Neural progenitor cell (in vitro differentiated cells): Measurements from ENCODE around the gene MAN2A2. TPM values are rescaled to one million over a fixed set of nuclear protein-coding genes. Genes with fewer than 3 reads are reported as not detected.

Experiments
- DNase-seq: peaks from one replicate; pipeline ENCODE4 v3.0.0-alpha.2; 2016; ENCODE audit warnings: low spot score
- H2AFZ ChIP-seq: fragments of 200-600 bp; sonication (generic); replicated peaks from 2 replicates; pipeline ENCODE4 v1.6.1; 2016; ENCODE audit warnings: antibody characterized with exemption
- H3F3A ChIP-seq: fragments of 200-600 bp; sonication (generic); 2 replicates; pipeline ENCODE4 v1.6.1; 2016; ENCODE audit warnings: antibody characterized with exemption, low read depth
- H3K27ac ChIP-seq: fragments of 200-600 bp; sonication (generic); 2 replicates; pipeline ENCODE4 v1.5.1; 2016; ENCODE audit warnings: mild to moderate bottlenecking
- H3K27me3 ChIP-seq: fragments of 200-600 bp; sonication (generic); 2 replicates; pipeline ENCODE4 v1.6.1; 2016; ENCODE audit warnings: mild to moderate bottlenecking, moderate library complexity
- H3K36me3 ChIP-seq: fragments of 200-600 bp; sonication (generic); 2 replicates; pipeline ENCODE4 v1.5.1; 2016
- H3K4me1 ChIP-seq: fragments of 200-600 bp; sonication (generic); 2 replicates; pipeline ENCODE4 v1.6.1; 2016; ENCODE audit warnings: mixed run types
- H3K4me2 ChIP-seq: fragments of 200-600 bp; sonication (generic); 2 replicates; pipeline ENCODE4 v1.6.1; 2016
- H3K4me3 ChIP-seq: fragments of 200-600 bp; sonication (generic); 2 replicates; pipeline ENCODE4 v1.5.1; 2016
- H3K79me2 ChIP-seq: fragments of 200-600 bp; sonication (generic); 2 replicates; pipeline ENCODE4 v1.6.1; 2016; ENCODE audit warnings: low read depth
- H3K9ac ChIP-seq: fragments of 200-600 bp; sonication (generic); 2 replicates; pipeline ENCODE4 v1.6.1; 2016
- H3K9me3 ChIP-seq: fragments of 200-600 bp; sonication (generic); 2 replicates; pipeline ENCODE4 v1.5.1; 2016; ENCODE audit warnings: low read depth
- H4K20me1 ChIP-seq: fragments of 200-600 bp; sonication (generic); 2 replicates; pipeline ENCODE4 v1.6.1; 2016; ENCODE audit warnings: low read depth
- H3K27ac Mint-ChIP-seq: 3 replicates; pipeline ENCODE4 v1.8.0; 2021; ENCODE audit warnings: mixed read lengths
- H3K27me3 Mint-ChIP-seq: 2 replicates; pipeline ENCODE4 v1.8.0; 2022; ENCODE audit warnings: low read depth, mild to moderate bottlenecking, inconsistent platforms, moderate library complexity, mixed read lengths; ENCODE audit not compliant: insufficient read depth
- H3K36me3 Mint-ChIP-seq: 3 replicates; pipeline ENCODE4 v1.8.0; 2021; ENCODE audit warnings: mixed read lengths
- H3K4me1 Mint-ChIP-seq: 3 replicates; pipeline ENCODE4 v1.8.0; 2021; ENCODE audit warnings: mixed read lengths
- H3K4me3 Mint-ChIP-seq: 3 replicates; pipeline ENCODE4 v1.8.0; 2021; ENCODE audit warnings: mild to moderate bottlenecking, moderate library complexity, mixed read lengths
- H3K9me3 Mint-ChIP-seq: 3 replicates; pipeline ENCODE4 v1.8.0; 2020; ENCODE audit warnings: mixed read lengths
- EZH2 ChIP-seq: fragments of 200-600 bp; sonication (generic); IDR thresholded peaks from 2 replicates; pipeline ENCODE4 v1.6.1; 2017; ENCODE audit warnings: antibody characterized with exemption, mild to moderate bottlenecking, moderate library complexity
- EZH2phosphoT487 ChIP-seq: fragments of 200-600 bp; sonication (generic); IDR thresholded peaks from 2 replicates; pipeline ENCODE4 v1.6.1; 2017; ENCODE audit warnings: antibody characterized with exemption
- total RNA-seq: library from RNA; depleted of rRNA; stranded (reverse); fragments of >200 nt; gene quantifications from 2 replicates; pipeline ENCODE4 v1.2.3, GENCODE V29; 2015; ENCODE audit warnings: low replicate concordance
- TF ChIP-seq, protein P1 (sequence below): fragments of 200-600 bp; sonication (generic); IDR thresholded peaks from 2 replicates; pipeline ENCODE4 v1.5.1; 2017; ENCODE audit warnings: antibody characterized with exemption, mild to moderate bottlenecking

MAN2A2 gene
- total RNA-seq, 1 donor from 2014 or later: 7.0 TPM

DNA sequence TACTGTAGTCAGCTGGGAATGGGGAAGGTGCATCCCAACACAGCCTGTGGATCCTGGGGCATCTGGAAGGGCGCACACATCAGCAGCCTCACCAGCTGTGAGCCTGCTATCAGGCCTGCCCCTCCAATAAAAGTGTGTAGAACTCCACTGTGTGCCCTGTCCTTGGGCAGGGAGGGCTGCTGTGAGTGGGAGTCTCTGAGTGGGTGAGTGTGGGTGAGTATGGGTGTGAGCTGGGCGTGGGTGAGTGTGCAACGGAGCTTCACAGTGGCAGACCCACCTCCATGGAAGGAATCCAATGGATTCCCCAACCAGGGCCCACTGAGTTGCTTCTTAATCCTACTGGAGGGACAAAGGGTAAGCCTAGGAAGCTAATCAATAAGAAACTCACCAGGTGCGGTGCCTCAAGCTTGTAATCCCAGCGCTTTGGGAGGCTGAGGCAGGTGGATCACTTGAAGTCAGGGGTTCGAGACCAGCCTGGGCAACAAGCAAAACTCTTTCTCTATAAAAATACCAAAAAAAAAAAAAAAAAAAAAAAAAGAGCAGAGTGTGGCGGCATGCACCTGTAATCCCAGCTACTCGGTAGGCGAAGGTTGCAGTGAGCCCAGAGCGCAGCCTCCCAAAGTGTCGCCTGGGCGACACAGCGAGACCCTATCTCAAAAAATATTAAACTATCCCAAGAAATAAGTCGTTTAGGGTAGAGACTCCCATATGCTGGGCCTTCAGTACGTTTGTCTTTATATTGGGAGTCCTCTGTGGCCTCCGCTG is 51.0 kb downstream of the MAN2A2 start:
- Mint-ChIP-seq H3K4me3 (peak overlapping the region; percentile 85), H3K4me1 (peaks cover 16% of the 10 kb centered on the region), H3K9me3 (no peaks in the 10 kb centered on the region), H3K27ac (no peak overlapping the region), H3K27me3 (peaks cover 12% of the 10 kb centered on the region), H3K36me3 (peaks cover 15% of the 10 kb centered on the region)
- Histone ChIP-seq H4K20me1 (peaks cover 8% of the 10 kb centered on the region), H3K36me3 (no peaks in the 10 kb centered on the region), H3K9me3 (no peaks in the 10 kb centered on the region), H3K27me3 (peaks cover 14% of the 10 kb centered on the region), H3K4me3 (peak overlapping the region; percentile 56), H2AFZ (no peak overlapping the region), H3K4me2 (peak overlapping the region; percentile 78), H3K9ac (no peak overlapping the region), H3K4me1 (peaks cover 12% of the 10 kb centered on the region), H3K79me2 (no peaks in the 10 kb centered on the region), H3F3A (peaks cover 31% of the 10 kb centered on the region), H3K27ac (no peak overlapping the region)
- peak; percentile 45 for DNase-seq
- TF ChIP-seq EZH2phosphoT487 (no peak), EZH2 (no peak)
- TF ChIP-seq, protein P1, sequence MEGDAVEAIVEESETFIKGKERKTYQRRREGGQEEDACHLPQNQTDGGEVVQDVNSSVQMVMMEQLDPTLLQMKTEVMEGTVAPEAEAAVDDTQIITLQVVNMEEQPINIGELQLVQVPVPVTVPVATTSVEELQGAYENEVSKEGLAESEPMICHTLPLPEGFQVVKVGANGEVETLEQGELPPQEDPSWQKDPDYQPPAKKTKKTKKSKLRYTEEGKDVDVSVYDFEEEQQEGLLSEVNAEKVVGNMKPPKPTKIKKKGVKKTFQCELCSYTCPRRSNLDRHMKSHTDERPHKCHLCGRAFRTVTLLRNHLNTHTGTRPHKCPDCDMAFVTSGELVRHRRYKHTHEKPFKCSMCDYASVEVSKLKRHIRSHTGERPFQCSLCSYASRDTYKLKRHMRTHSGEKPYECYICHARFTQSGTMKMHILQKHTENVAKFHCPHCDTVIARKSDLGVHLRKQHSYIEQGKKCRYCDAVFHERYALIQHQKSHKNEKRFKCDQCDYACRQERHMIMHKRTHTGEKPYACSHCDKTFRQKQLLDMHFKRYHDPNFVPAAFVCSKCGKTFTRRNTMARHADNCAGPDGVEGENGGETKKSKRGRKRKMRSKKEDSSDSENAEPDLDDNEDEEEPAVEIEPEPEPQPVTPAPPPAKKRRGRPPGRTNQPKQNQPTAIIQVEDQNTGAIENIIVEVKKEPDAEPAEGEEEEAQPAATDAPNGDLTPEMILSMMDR: no peak

DNA sequence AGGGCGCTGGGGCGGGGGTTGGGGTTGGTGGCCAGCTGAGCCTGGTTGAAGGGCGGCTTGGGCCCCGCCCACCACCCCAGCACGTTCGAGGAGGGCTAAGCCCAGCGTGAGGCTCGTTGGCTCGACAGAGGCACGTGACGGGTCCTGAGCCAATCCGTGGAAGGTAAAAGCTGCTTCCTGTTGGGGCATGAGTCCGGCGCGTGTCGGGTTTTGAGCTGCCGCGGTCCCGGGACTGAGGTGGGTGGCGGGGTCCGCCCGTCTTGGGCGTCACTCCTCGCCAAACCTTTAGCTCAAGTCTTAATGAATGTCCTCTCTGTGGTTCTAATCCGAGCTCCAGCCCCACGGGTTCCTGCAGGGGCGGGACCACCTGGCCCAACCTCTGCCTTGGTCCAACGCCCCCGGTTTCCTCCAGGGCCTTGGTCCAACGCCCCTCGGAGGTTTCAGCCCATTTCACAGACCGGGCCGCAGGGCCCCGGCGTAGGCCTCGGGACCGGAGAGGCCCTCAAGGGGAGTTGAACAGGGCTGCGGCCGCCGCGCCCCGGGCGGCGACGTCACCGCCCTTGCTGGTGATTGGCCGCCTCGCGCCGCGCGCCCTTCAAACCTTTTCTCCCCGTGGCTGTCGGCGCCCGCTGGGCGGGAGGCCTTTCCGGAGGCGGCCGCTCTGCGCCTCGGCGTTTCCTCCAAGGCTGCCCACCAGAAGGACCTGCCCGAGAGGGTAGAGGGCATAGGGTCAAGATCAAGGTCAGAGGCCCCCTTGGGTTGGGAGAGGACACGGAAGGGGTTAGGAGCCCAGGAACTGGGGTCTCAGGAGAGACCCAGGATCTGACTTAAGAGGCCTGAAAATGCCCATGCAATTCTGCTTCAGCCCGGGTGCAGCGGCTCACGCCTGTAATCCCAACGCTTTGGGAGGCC is 51.9 kb downstream of the MAN2A2 start, which contains the start of gene RCCD1:
TSS of gene RCCD1 (plus strand) at position 173 of the 912 bp plus-strand sequence. CDS start 1,851 bp downstream, outside the sequence.
- Mint-ChIP-seq H3K36me3 (peaks cover 15% of the 10 kb centered on the region), H3K9me3 (no peaks in the 10 kb centered on the region), H3K27ac (no peak within 1 kb of the TSS), H3K4me1 (peaks cover 16% of the 10 kb centered on the region), H3K4me3 (peak within 1 kb of the TSS; percentile 85), H3K27me3 (peaks cover 11% of the 10 kb centered on the region)
- Histone ChIP-seq H4K20me1 (peaks cover 8% of the 10 kb centered on the region), H3K4me2 (peak within 1 kb of the TSS; percentile 78), H3K4me1 (peaks cover 12% of the 10 kb centered on the region), H2AFZ (peak within 1 kb of the TSS; percentile 84), H3K27ac (no peak within 1 kb of the TSS), H3F3A (peaks cover 31% of the 10 kb centered on the region), H3K36me3 (no peaks in the 10 kb centered on the region), H3K4me3 (peak within 1 kb of the TSS; percentile 56), H3K9me3 (no peaks in the 10 kb centered on the region), H3K9ac (no peak within 1 kb of the TSS), H3K27me3 (peaks cover 14% of the 10 kb centered on the region), H3K79me2 (no peaks in the 10 kb centered on the region)
- TF ChIP-seq, protein P1: no peak
- TF ChIP-seq EZH2: no peak
- TF ChIP-seq EZH2phosphoT487: no peak
- DNase-seq: peak; percentile 93

DNA sequence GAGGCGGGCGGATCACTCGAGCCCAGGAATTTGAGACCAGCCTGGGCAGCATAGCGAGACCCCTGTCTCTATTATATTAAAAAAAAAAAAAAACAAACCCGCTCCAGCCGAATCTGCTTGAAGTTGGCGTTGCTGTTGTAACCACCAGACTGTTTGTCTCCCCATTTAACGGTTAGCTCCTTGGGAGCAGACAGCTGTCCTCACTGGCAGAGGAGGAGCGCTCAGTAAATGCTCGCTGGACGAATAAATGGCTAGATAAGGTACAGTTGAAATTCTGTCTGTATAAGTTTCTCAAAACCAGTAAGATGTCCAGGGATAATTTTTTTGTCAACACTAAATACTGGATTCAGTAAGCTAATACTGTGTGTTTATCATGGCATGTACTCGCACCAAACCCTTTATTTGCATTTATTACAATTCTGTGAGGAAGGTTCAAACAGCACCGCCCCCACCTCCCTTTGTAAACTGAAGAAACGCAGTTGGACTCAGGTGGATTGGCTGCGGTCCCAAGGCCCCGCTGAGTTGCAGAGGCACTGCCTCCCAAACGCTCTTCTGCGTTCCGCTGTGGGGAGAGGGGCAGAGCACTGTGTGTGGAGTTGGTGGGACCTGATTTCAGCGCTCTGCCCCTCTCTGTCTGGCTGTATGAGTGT is 52.6 kb downstream of the MAN2A2 start:
- H3F3A ChIP-seq: peaks cover 31% of the 10 kb centered on the region
- DNase-seq: no peak
- Mint-ChIP-seq H3K36me3 (peaks cover 12% of the 10 kb centered on the region), H3K27ac (no peak overlapping the region), H3K4me1 (peaks cover 16% of the 10 kb centered on the region), H3K9me3 (no peaks in the 10 kb centered on the region), H3K27me3 (peaks cover 11% of the 10 kb centered on the region), H3K4me3 (peak overlapping the region; percentile 85)
- TF ChIP-seq, protein P1: no peak
- TF ChIP-seq EZH2 (no peak), EZH2phosphoT487 (no peak)
- H3K4me3 ChIP-seq: peak overlapping the region; percentile 56
- peak overlapping the region; percentile 78 for H3K4me2 ChIP-seq
- peaks cover 8% of the 10 kb centered on the region for H4K20me1 ChIP-seq
- peaks cover 14% of the 10 kb centered on the region for H3K27me3 ChIP-seq
- no peaks in the 10 kb centered on the region for H3K9me3 ChIP-seq
- H3K27ac ChIP-seq: no peak overlapping the region
- H2AFZ ChIP-seq: no peak overlapping the region
- peaks cover 12% of the 10 kb centered on the region for H3K4me1 ChIP-seq
- no peaks in the 10 kb centered on the region for H3K79me2 ChIP-seq
- no peaks in the 10 kb centered on the region for H3K36me3 ChIP-seq
- H3K9ac ChIP-seq: no peak overlapping the region
